Esophagus muscularis mucosa (tissue), 4 donors: ENCODE results near the gene NWD2.

Experiments used
- EP300 ChIP-seq: sonication (generic); formaldehyde crosslinking; IDR thresholded peaks from one replicate; pipeline ENCODE4 v1.6.1; 2017; ENCODE audit warnings: antibody characterized with exemption
- POLR2A ChIP-seq: fragments of 450-650 bp; IDR thresholded peaks from one replicate; pipeline ENCODE4 v1.6.1; 2017; ENCODE audit warnings: antibody characterized with exemption, moderate library complexity, mild to moderate bottlenecking, low read depth
- POLR2AphosphoS5 ChIP-seq, 2 donors: sonication (generic); formaldehyde crosslinking; IDR thresholded peaks; one replicate each; pipeline ENCODE4 v1.6.1; 2017; ENCODE audit warnings: antibody characterized with exemption in 2 of 2
- TF ChIP-seq, protein P1 (sequence below), 3 experiments: fragments of 200-600 bp in 2 of 3; fragments of 450-650 bp in 1 of 3; sonication (generic) in 2 of 3; IDR thresholded peaks; one replicate each; pipeline ENCODE4 v1.5.1; 2017 to 2019; ENCODE audit warnings: antibody characterized with exemption in 3 of 3, mild to moderate bottlenecking in 2 of 3, moderate library complexity in 1 of 3

DNA sequence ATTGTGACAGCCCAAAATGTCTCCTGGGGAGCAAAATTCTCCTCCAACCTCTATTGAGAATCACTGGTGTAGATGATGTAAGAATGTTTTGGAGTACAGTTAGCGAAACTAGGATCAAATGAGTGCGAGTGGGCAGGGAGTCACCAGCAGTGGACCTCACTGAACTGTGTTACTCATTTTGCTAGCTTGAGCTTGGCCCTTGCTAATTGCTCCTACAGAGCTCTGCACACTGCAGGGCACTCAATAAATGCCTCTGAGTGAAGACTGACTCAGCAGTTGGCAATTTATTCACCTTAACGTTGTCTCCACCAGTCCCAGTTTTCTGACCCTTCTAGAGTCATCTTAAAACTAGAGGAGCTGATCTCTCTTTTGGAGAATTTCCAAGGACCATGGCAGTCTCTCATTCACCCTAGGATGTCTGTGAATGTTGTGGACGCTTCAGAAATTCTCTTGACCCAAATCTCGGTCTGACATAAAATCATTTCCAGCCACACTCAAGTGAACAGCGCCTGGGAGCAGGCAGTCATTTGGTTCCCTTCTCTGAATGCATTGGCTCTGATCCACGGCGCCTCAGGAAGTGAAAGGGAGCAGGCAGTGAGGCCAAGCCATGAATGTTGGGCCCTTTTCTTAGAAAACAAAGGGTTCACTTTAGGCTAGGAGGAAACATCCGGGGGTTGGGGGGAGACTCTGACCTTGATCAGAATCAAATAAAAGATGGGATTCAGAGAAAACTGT lies 148.1 kb downstream of the NWD2 start:
- TF ChIP-seq EP300, result no peak
- TF ChIP-seq, protein P1, sequence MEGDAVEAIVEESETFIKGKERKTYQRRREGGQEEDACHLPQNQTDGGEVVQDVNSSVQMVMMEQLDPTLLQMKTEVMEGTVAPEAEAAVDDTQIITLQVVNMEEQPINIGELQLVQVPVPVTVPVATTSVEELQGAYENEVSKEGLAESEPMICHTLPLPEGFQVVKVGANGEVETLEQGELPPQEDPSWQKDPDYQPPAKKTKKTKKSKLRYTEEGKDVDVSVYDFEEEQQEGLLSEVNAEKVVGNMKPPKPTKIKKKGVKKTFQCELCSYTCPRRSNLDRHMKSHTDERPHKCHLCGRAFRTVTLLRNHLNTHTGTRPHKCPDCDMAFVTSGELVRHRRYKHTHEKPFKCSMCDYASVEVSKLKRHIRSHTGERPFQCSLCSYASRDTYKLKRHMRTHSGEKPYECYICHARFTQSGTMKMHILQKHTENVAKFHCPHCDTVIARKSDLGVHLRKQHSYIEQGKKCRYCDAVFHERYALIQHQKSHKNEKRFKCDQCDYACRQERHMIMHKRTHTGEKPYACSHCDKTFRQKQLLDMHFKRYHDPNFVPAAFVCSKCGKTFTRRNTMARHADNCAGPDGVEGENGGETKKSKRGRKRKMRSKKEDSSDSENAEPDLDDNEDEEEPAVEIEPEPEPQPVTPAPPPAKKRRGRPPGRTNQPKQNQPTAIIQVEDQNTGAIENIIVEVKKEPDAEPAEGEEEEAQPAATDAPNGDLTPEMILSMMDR (IDR thresholded peaks at IDR 0.05), result no peak
- TF ChIP-seq POLR2A, result no peak
- TF ChIP-seq POLR2AphosphoS5 (IDR thresholded peaks at IDR 0.05), result no peak
